ENCODE results near the gene ATRAID. TPM values are rescaled to one million over a fixed set of nuclear protein-coding genes. Genes with fewer than 3 reads are reported as not detected.

The ATRAID gene
- total and polyA plus RNA-seq, 2 donors (not counting 1 experiment from before 2014, with no cell fraction given): 176 to 235 TPM

GRCh38 chr2:27227501-27227900, 15.7 kb downstream of the ATRAID start:
- no peaks in the 10 kb centered on the region for H3K79me2 ChIP-seq (ENCODE audit: control insufficient read depth, insufficient read depth, low read length)
- no peak overlapping the region for H3K9ac ChIP-seq (ENCODE audit: insufficient read depth, low read length)

GRCh38 chr2:27231921-27232320, 20.1 kb downstream of the ATRAID start:
- no peaks in the 10 kb centered on the region for H4K20me1 ChIP-seq (ENCODE audit: control insufficient read depth, extremely low read depth, insufficient read depth, low read length)
- no peak overlapping the region for H3K27ac ChIP-seq (ENCODE audit: insufficient read depth, low read length)
- H3K4me1 ChIP-seq (ENCODE audit: control insufficient read depth, extremely low read depth, insufficient read depth, low read length): no peaks in the 10 kb centered on the region
- no peaks in the 10 kb centered on the region for H3K27me3 ChIP-seq (ENCODE audit: control insufficient read depth, insufficient read depth, low read length)
- no peak overlapping the region for H2AFZ ChIP-seq (ENCODE audit: low read length)
- no peak overlapping the region for H3K4me3 ChIP-seq (replicated peaks in 1 of 4; ENCODE audit: control extremely low read depth in 1 of 4, insufficient read depth in 1 of 4, low read depth in 3 of 4, low read length in 4 of 4)
- peaks cover 29% of the 10 kb centered on the region for H3K36me3 ChIP-seq (ENCODE audit: control insufficient read depth, insufficient read depth, low read length)
- TF ChIP-seq CTCF (conservative IDR thresholded peaks at IDR 0.05 in 1 of 2, IDR thresholded peaks at IDR 0.05 in 1 of 2; ENCODE audit: low read depth in 1 of 2, low read length in 2 of 2) (no peak), EZH2 (IDR thresholded peaks at IDR 0.05; ENCODE audit: low read length, missing control alignments) (no peak)
- H3K9ac ChIP-seq (ENCODE audit: insufficient read depth, low read length): no peak overlapping the region
- no peaks in the 10 kb centered on the region for H3K79me2 ChIP-seq (ENCODE audit: control insufficient read depth, insufficient read depth, low read length)
- no peak for DNase-seq (ENCODE audit: low read depth in 2 of 2)
- H3K9me3 ChIP-seq (ENCODE audit: control insufficient read depth, insufficient read depth, low read depth, low read length): no peaks in the 10 kb centered on the region
- no peak overlapping the region for H3K4me2 ChIP-seq (ENCODE audit: extremely low read depth, insufficient read depth, low read length)

More at GRCh38 chr2:27227501-27227900, 15.7 kb downstream of the ATRAID start:
- no peak overlapping the region for H3K4me3 ChIP-seq (replicated peaks in 1 of 4; ENCODE audit: control extremely low read depth in 1 of 4, insufficient read depth in 1 of 4, low read depth in 3 of 4, low read length in 4 of 4)
- no peak for DNase-seq (ENCODE audit: low read depth in 2 of 2)
- H3K36me3 ChIP-seq (ENCODE audit: control insufficient read depth, insufficient read depth, low read length): peaks cover 24% of the 10 kb centered on the region
- H2AFZ ChIP-seq (ENCODE audit: low read length): no peak overlapping the region
- H3K4me2 ChIP-seq (ENCODE audit: extremely low read depth, insufficient read depth, low read length): no peak overlapping the region
- no peaks in the 10 kb centered on the region for H3K4me1 ChIP-seq (ENCODE audit: control insufficient read depth, extremely low read depth, insufficient read depth, low read length)
- H4K20me1 ChIP-seq (ENCODE audit: control insufficient read depth, extremely low read depth, insufficient read depth, low read length): no peaks in the 10 kb centered on the region
- H3K27ac ChIP-seq (ENCODE audit: insufficient read depth, low read length): no peak overlapping the region
- no peak for TF ChIP-seq CTCF (conservative IDR thresholded peaks at IDR 0.05 in 1 of 2, IDR thresholded peaks at IDR 0.05 in 1 of 2; ENCODE audit: low read depth in 1 of 2, low read length in 2 of 2)
- TF ChIP-seq EZH2 (IDR thresholded peaks at IDR 0.05; ENCODE audit: low read length, missing control alignments): no peak
- no peaks in the 10 kb centered on the region for H3K9me3 ChIP-seq (ENCODE audit: control insufficient read depth, insufficient read depth, low read depth, low read length)
- no peaks in the 10 kb centered on the region for H3K27me3 ChIP-seq (ENCODE audit: control insufficient read depth, insufficient read depth, low read length)

- Histone ChIP-seq H3K9ac (ENCODE audit: insufficient read depth, low read length) (no peak overlapping the region), H3K27ac (ENCODE audit: insufficient read depth, low read length) (no peak overlapping the region), H4K20me1 (ENCODE audit: control insufficient read depth, extremely low read depth, insufficient read depth, low read length) (no peaks in the 10 kb centered on the region), H3K79me2 (ENCODE audit: control insufficient read depth, insufficient read depth, low read length) (no peaks in the 10 kb centered on the region), H3K4me3 (replicated peaks in 1 of 4; ENCODE audit: control extremely low read depth in 1 of 4, insufficient read depth in 1 of 4, low read depth in 3 of 4, low read length in 4 of 4) (no peak overlapping the region), H3K9me3 (ENCODE audit: control insufficient read depth, insufficient read depth, low read depth, low read length) (no peaks in the 10 kb centered on the region), H3K4me2 (ENCODE audit: extremely low read depth, insufficient read depth, low read length) (no peak overlapping the region), H3K36me3 (ENCODE audit: control insufficient read depth, insufficient read depth, low read length) (peaks cover 39% of the 10 kb centered on the region), H3K4me1 (ENCODE audit: control insufficient read depth, extremely low read depth, insufficient read depth, low read length) (no peaks in the 10 kb centered on the region), H3K27me3 (ENCODE audit: control insufficient read depth, insufficient read depth, low read length) (no peaks in the 10 kb centered on the region), H2AFZ (ENCODE audit: low read length) (no peak overlapping the region)
- TF ChIP-seq CTCF (conservative IDR thresholded peaks at IDR 0.05 in 1 of 2, IDR thresholded peaks at IDR 0.05 in 1 of 2; ENCODE audit: low read depth in 1 of 2, low read length in 2 of 2): no peak
- TF ChIP-seq EZH2 (IDR thresholded peaks at IDR 0.05; ENCODE audit: low read length, missing control alignments): no peak
- DNase-seq (ENCODE audit: low read depth in 2 of 2): no peak
These were observed 21.5 kb downstream of the ATRAID start for GRCh38 chr2:27233341-27233740.

Measured in fibroblast of lung (primary cell).